Erythroblast (primary cell): Measurements from ENCODE around the gene RFNG.

ENCODE experiments used
- GATA1 ChIP-seq: IDR thresholded peaks from 2 replicates; pipeline ENCODE4 v1.6.1; 2011; ENCODE audit warnings: low read depth, mild to moderate bottlenecking, control low read depth, low read length, moderate library complexity
- POLR2A ChIP-seq: IDR thresholded peaks from 2 replicates; pipeline ENCODE4 v1.6.1; 2011; ENCODE audit warnings: mild to moderate bottlenecking, low read length

DNA sequence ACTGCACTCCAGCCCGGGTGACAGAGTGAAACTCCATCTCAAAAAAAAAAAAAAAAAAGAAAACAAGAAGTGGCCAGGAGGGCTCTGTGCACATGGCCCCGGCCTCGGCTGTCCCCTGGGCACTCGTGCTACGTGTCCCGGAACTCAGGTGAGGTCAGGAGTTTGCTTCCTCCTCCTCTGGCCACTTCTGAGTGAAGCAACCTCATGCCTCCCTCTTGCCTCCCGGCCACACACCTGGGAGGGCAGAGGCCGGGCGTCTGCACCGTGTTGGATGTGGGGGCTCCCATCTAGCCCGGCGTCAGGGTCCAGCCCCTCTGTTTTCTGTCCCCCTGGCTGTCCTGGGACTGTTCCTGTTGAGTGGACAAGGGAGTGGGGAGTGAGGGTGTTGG is 52.0 kb downstream of the RFNG start:
- TF ChIP-seq POLR2A (no peak), GATA1 (no peak)
